Spleen (tissue), 7 donors: ENCODE measurements around the gene MYO18B.

Source experiments
- CTCF ChIP-seq, 11 experiments: fragments of 200-600 bp in 7 of 11; fragments of 450-650 bp in 4 of 11; sonication (generic) in 4 of 11; IDR thresholded peaks in 8 of 11; conservative IDR thresholded peaks in 3 of 11; 1 replicate in 7 of 11; 2 replicates in 4 of 11; pipeline versions ENCODE4 v1.4.0 to v1.8.0; 2016 to 2021; ENCODE audit warnings: antibody characterized with exemption in 11 of 11, inconsistent platforms in 4 of 11, mild to moderate bottlenecking in 1 of 11
- POLR2A ChIP-seq, 3 donors: fragments of 450-650 bp; IDR thresholded peaks; one replicate each; pipeline ENCODE4 v1.5.1; 2017; ENCODE audit warnings: antibody characterized with exemption in 3 of 3, mild to moderate bottlenecking in 1 of 3
- POLR2AphosphoS5 ChIP-seq, 3 donors: sonication (generic); formaldehyde crosslinking; IDR thresholded peaks; one replicate each; pipeline ENCODE4 v1.5.1; 2017; ENCODE audit warnings: antibody characterized with exemption in 3 of 3
- donor health status: DM: no; HTN: no; CAD: no; lungs with moderate emphysema.
- donor health status: DM: no; HTN: no; CAD: no.
- donor health status: DM: no; HTN: no; CAD: no.

- no peak for TF ChIP-seq CTCF (IDR thresholded peaks at IDR 0.05 in 8 of 11, conservative IDR thresholded peaks at IDR 0.05 in 3 of 11)
- TF ChIP-seq POLR2AphosphoS5 (IDR thresholded peaks at IDR 0.05): no peak
- no peak for TF ChIP-seq POLR2A (IDR thresholded peaks at IDR 0.05)
Observed at GRCh38 chr22:26002456-26002855, 260.5 kb downstream of the MYO18B start.
